Panc1 (cell line): ENCODE data around the gene MTMR12.

Experiments
- CTCF ChIP-seq: fragments of 450-650 bp; IDR thresholded peaks from 2 replicates; pipeline ENCODE4 v1.5.1; 2017; ENCODE audit warnings: mild to moderate bottlenecking
- POLR2AphosphoS5 ChIP-seq: IDR thresholded peaks from 2 replicates; pipeline ENCODE4 v1.6.1; 2012; ENCODE audit warnings: mild to moderate bottlenecking, low read depth, low read length, moderate library complexity
- REST ChIP-seq, 2 experiments: IDR thresholded peaks; 2 replicates each; pipeline ENCODE4 v1.6.1; 2011 to 2012; ENCODE audit warnings: low read depth in 2 of 2, control low read depth in 1 of 2, low read length in 1 of 2, mild to moderate bottlenecking in 1 of 2, moderate library complexity in 1 of 2; ENCODE audit not compliant: insufficient read depth in 1 of 2
- SIN3A ChIP-seq: IDR thresholded peaks from 2 replicates; pipeline ENCODE4 v1.6.1; 2012; ENCODE audit warnings: low read depth, mild to moderate bottlenecking, low read length, moderate library complexity, borderline replicate concordance; ENCODE audit not compliant: insufficient read depth
- TCF7L2 ChIP-seq: IDR thresholded peaks from 2 replicates; pipeline ENCODE4 v1.6.1; 2011; ENCODE audit warnings: mild to moderate bottlenecking, low read depth, low read length, inconsistent platforms

- no peak for TF ChIP-seq CTCF
- TF ChIP-seq POLR2AphosphoS5: no peak
- no peak for TF ChIP-seq SIN3A
- TF ChIP-seq REST (IDR thresholded peaks at IDR 0.05; ENCODE audit: insufficient read depth in 1 of 2, low read depth in 2 of 2, low read length in 1 of 2): no peak
- no peak for TF ChIP-seq TCF7L2
These were observed 2.7 kb upstream of the MTMR12 start for GRCh38 chr5:32315221-32316014.
